ENCODE results near the gene TSGA10IP. TPM values are rescaled to one million over a fixed set of nuclear protein-coding genes. Genes with fewer than 3 reads are reported as not detected.

Gene TSGA10IP
- polyA plus RNA-seq, 1 donor, result 0.32 TPM

GRCh38 chr11:66008468-66009101 lies 63.3 kb downstream of the TSGA10IP start:
- no peak for DNase-seq

Other genes starting within 250 kb of the TSGA10IP start
- gene KAT5, start 233.2 kb upstream of the TSGA10IP start, polyA plus RNA-seq (ENCODE audit: insufficient read length), result 39.2 TPM
- gene RNASEH2C, start 224.7 kb upstream of the TSGA10IP start, polyA plus RNA-seq (ENCODE audit: insufficient read length), result 25.7 TPM
- gene AP5B1, start 164.5 kb upstream of the TSGA10IP start, polyA plus RNA-seq (ENCODE audit: insufficient read length), result 2.1 TPM
- not detected for gene OVOL1, start 158.4 kb upstream of the TSGA10IP start, polyA plus RNA-seq (ENCODE audit: insufficient read length)
- gene SNX32, start 111.5 kb upstream of the TSGA10IP start, polyA plus RNA-seq (ENCODE audit: insufficient read length), result 1.6 TPM
- 626 TPM for gene CFL1, start 87.3 kb upstream of the TSGA10IP start, polyA plus RNA-seq (ENCODE audit: insufficient read length)
- gene MUS81, start 85.0 kb upstream of the TSGA10IP start, polyA plus RNA-seq (ENCODE audit: insufficient read length), result 52.3 TPM
- gene EFEMP2, start 72.7 kb upstream of the TSGA10IP start, polyA plus RNA-seq (ENCODE audit: insufficient read length), result 87.9 TPM
- gene CTSW, start 65.6 kb upstream of the TSGA10IP start, polyA plus RNA-seq (ENCODE audit: insufficient read length), result 0.81 TPM
- 59.8 TPM for gene FIBP, start 57.0 kb upstream of the TSGA10IP start, polyA plus RNA-seq (ENCODE audit: insufficient read length)
- gene CCDC85B, start 54.8 kb upstream of the TSGA10IP start, polyA plus RNA-seq (ENCODE audit: insufficient read length), result 22.2 TPM
- gene FOSL1, start 45.1 kb upstream of the TSGA10IP start, polyA plus RNA-seq (ENCODE audit: insufficient read length), result 0.54 TPM
- 36.2 TPM for gene C11orf68, start 26.4 kb upstream of the TSGA10IP start, polyA plus RNA-seq (ENCODE audit: insufficient read length)
- 82.7 TPM for gene DRAP1, start 26.1 kb upstream of the TSGA10IP start, polyA plus RNA-seq (ENCODE audit: insufficient read length)
- gene SART1, start 16.3 kb downstream of the TSGA10IP start, polyA plus RNA-seq (ENCODE audit: insufficient read length), result 46.2 TPM
- 17.6 TPM for gene EIF1AD, start 56.7 kb downstream of the TSGA10IP start, polyA plus RNA-seq (ENCODE audit: insufficient read length)
- gene BANF1, start 57.0 kb downstream of the TSGA10IP start, polyA plus RNA-seq (ENCODE audit: insufficient read length), result 217 TPM
- not detected for gene CST6, start 66.5 kb downstream of the TSGA10IP start, polyA plus RNA-seq (ENCODE audit: insufficient read length)
- gene CATSPER1, start 81.0 kb downstream of the TSGA10IP start, polyA plus RNA-seq (ENCODE audit: insufficient read length), result 0.12 TPM
- 0.34 TPM for gene GAL3ST3, start 103.7 kb downstream of the TSGA10IP start, polyA plus RNA-seq (ENCODE audit: insufficient read length)
- 128 TPM for gene SF3B2, start 106.9 kb downstream of the TSGA10IP start, polyA plus RNA-seq (ENCODE audit: insufficient read length)
- gene PACS1, start 124.8 kb downstream of the TSGA10IP start, polyA plus RNA-seq (ENCODE audit: insufficient read length), result 37.1 TPM